Liver (tissue), 3 donors: ENCODE measurements around the gene VN1R5.

ENCODE experiments used
- EGR1 ChIP-seq, 2 donors: IDR thresholded peaks; 2 replicates each; pipeline ENCODE4 v1.6.1; 2016 to 2018; ENCODE audit warnings: antibody characterized with exemption in 2 of 2, low read depth in 2 of 2
- JUND ChIP-seq, 2 donors: IDR thresholded peaks; 2 replicates each; pipeline ENCODE4 v1.6.1; 2016; ENCODE audit warnings: antibody characterized with exemption in 2 of 2
- RAD21 ChIP-seq, 2 donors: IDR thresholded peaks; 2 replicates each; pipeline ENCODE4 v1.6.1; 2016; ENCODE audit warnings: antibody characterized with exemption in 2 of 2, mild to moderate bottlenecking in 2 of 2
- RXRA ChIP-seq, 2 donors: IDR thresholded peaks; 2 replicates each; pipeline ENCODE4 v1.6.1; 2017 to 2018; ENCODE audit warnings: antibody characterized with exemption in 2 of 2, mild to moderate bottlenecking in 1 of 2
- SP1 ChIP-seq: IDR thresholded peaks from 2 replicates; pipeline ENCODE4 v1.6.1; 2018; ENCODE audit warnings: antibody characterized with exemption, mild to moderate bottlenecking
- YY1 ChIP-seq: IDR thresholded peaks from 2 replicates; pipeline ENCODE4 v1.6.1; 2016; ENCODE audit warnings: antibody characterized with exemption, mild to moderate bottlenecking
- TF ChIP-seq, protein P1 (sequence below): fragments of 150-350 bp; IDR thresholded peaks from 2 replicates; pipeline ENCODE4 v1.5.1; 2017; ENCODE audit warnings: improper control_type of control experiment, low read depth, low read length; ENCODE audit not compliant: missing input control
- TF ChIP-seq, protein P2 (sequence below): IDR thresholded peaks from 2 replicates; pipeline ENCODE4 v1.6.1; 2016; ENCODE audit warnings: antibody characterized with exemption
- TF ChIP-seq, protein P3 (sequence below): IDR thresholded peaks from 2 replicates; pipeline ENCODE4 v1.6.1; 2016; ENCODE audit warnings: antibody characterized with exemption, mild to moderate bottlenecking
- TF ChIP-seq, protein P4 (sequence below): IDR thresholded peaks from 2 replicates; pipeline ENCODE4 v1.6.1; 2016; ENCODE audit warnings: antibody characterized with exemption
- donor health status: healthy.
- donor health status: healthy.

DNA sequence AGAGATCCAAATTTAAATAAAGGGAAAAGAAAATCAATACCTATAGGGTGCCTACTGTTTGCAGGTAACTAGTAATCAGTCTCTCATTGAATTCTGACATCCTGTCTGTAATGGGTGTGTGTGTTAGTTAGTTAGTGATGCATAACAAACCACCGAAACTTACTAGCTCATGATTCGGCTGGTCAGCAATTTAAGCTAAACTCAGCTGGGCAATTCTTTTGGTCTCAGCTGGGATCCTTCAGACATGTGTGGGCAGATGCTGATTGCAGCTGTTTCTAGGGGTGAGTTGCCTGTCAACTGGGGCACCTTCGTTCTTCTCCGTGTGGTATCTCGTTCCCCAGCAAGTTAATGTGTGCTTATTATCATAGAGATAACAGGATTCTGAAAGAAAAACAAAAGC lies 43.9 kb upstream of the VN1R5 start:
- TF ChIP-seq, protein P1, sequence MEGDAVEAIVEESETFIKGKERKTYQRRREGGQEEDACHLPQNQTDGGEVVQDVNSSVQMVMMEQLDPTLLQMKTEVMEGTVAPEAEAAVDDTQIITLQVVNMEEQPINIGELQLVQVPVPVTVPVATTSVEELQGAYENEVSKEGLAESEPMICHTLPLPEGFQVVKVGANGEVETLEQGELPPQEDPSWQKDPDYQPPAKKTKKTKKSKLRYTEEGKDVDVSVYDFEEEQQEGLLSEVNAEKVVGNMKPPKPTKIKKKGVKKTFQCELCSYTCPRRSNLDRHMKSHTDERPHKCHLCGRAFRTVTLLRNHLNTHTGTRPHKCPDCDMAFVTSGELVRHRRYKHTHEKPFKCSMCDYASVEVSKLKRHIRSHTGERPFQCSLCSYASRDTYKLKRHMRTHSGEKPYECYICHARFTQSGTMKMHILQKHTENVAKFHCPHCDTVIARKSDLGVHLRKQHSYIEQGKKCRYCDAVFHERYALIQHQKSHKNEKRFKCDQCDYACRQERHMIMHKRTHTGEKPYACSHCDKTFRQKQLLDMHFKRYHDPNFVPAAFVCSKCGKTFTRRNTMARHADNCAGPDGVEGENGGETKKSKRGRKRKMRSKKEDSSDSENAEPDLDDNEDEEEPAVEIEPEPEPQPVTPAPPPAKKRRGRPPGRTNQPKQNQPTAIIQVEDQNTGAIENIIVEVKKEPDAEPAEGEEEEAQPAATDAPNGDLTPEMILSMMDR: no peak
- TF ChIP-seq EGR1 (IDR thresholded peaks at IDR 0.05; ENCODE audit: low read depth in 2 of 2): no peak
- TF ChIP-seq, protein P2, sequence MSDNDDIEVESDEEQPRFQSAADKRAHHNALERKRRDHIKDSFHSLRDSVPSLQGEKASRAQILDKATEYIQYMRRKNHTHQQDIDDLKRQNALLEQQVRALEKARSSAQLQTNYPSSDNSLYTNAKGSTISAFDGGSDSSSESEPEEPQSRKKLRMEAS: no peak
- TF ChIP-seq RXRA (IDR thresholded peaks at IDR 0.05): no peak
- no peak for TF ChIP-seq RAD21 (IDR thresholded peaks at IDR 0.05)
- no peak for TF ChIP-seq SP1
- TF ChIP-seq, protein P3, sequence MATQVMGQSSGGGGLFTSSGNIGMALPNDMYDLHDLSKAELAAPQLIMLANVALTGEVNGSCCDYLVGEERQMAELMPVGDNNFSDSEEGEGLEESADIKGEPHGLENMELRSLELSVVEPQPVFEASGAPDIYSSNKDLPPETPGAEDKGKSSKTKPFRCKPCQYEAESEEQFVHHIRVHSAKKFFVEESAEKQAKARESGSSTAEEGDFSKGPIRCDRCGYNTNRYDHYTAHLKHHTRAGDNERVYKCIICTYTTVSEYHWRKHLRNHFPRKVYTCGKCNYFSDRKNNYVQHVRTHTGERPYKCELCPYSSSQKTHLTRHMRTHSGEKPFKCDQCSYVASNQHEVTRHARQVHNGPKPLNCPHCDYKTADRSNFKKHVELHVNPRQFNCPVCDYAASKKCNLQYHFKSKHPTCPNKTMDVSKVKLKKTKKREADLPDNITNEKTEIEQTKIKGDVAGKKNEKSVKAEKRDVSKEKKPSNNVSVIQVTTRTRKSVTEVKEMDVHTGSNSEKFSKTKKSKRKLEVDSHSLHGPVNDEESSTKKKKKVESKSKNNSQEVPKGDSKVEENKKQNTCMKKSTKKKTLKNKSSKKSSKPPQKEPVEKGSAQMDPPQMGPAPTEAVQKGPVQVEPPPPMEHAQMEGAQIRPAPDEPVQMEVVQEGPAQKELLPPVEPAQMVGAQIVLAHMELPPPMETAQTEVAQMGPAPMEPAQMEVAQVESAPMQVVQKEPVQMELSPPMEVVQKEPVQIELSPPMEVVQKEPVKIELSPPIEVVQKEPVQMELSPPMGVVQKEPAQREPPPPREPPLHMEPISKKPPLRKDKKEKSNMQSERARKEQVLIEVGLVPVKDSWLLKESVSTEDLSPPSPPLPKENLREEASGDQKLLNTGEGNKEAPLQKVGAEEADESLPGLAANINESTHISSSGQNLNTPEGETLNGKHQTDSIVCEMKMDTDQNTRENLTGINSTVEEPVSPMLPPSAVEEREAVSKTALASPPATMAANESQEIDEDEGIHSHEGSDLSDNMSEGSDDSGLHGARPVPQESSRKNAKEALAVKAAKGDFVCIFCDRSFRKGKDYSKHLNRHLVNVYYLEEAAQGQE: no peak
- TF ChIP-seq, protein P4, sequence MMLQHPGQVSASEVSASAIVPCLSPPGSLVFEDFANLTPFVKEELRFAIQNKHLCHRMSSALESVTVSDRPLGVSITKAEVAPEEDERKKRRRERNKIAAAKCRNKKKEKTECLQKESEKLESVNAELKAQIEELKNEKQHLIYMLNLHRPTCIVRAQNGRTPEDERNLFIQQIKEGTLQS: no peak
- no peak for TF ChIP-seq JUND (IDR thresholded peaks at IDR 0.05)
- TF ChIP-seq YY1: no peak
